HG02588 (cell line): ENCODE data around the gene PLN.

Experiments used
- ATAC-seq: cut with Tn5 transposase; IDR thresholded peaks from one replicate; pipeline ENCODE4 v1.9.1; 2021; ENCODE audit warnings: mild to moderate bottlenecking, moderate library complexity; ENCODE audit not compliant: unreplicated experiment

Gene PLN

DNA sequence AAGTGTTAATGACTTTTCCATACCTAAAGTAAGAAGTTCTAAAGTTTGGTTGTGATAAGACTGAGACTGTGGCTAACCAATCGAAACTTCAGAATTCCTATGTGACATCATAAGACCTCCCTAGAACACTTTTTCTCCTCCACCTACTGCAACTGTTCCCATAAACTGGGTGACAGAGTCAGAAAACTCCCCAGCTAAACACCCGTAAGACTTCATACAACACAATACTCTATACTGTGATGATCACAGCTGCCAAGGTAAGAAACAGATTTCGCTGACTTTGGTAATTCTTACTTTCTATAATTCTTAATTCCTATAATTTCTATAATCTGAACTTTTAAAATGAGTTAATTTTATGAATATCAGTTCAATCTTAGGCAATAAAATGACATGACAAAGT, at the start of gene PLN:
PLN (plus strand) TSS at position 161 of the 400 bp plus-strand sequence. CDS start 10,626 bp downstream, outside the sequence.
- ATAC-seq: no peak

DNA sequence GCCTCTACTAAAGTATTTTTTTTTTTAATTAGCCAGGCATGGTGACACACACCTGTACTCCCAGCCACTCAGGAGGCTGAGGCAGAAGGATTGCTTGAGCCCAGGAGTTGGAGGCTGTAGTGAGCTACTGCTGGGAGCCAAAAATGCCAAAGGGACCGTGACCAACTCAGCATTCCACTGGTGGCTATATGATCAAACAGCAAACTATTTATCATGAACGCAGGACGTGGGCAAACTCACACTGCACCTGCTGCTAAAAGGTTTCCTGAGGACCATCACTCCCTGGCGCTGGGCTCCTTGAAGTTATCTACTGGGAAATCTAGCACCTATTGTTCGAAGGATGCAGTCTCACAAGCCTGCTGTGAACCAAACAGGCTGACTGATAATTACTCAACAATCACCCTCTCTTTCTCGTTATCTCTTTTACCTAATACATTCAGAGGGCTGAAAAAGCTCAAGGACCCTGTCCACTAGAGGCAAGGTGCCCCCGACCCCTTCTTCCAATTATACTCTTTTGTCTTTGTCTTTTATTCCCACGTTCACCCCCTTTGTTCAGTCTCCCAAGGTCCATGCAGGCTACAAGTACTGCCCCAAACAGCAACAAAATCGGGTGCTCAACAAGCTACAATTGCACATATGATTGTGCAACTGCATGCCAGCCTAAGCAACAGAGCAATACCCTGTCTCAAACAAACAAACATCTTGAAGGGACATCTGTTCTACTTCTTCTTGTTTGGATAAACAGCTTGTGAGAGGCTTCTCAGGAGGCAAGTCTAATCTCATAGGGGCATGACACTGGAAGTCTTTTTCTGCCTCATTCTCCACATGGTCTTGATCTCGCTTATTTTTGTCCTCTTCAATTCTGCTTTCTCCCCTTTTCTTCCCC, 47.7 kb upstream of the PLN start:
- ATAC-seq: no peak

DNA sequence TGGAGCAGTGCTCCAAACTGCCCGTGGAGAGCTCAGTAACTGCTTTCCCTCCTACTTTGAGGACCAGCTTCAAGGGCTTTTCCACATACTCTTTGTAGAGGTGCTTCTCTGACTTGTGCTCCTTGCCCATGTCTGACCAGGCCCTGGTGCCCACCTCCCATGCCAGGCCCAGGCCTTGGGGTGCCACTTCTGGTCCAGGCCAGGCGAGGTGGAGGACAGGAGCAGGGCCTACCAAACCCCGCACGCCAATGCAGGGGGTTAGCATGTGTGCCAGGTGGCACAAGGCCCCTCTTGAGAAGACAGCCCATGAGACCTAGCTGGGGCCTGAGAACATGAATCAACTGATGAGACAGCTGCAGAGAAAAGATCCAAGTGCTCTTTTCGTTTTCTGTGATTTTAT, 47.0 kb upstream of the PLN start:
- ATAC-seq: no peak

DNA sequence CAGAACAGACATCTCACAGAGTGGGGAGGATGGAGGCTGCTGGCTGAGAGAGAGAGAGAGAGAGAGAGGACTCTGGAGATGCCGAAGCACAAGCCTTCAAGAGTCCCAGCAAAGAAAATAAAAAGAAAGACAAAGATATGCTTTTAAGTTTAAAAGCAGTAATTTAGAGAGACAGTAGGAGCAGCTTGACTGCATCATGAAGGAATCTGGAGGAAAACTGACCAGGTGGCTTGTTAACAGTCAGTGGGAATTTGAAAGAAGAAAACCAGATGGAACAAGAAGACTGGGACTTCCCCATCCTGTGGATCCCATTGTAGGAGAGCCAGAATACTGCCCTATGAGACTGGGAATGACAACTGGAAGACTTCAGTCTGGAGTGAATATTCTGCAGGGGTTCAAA, 46.3 kb upstream of the PLN start:
- ATAC-seq: no peak

DNA sequence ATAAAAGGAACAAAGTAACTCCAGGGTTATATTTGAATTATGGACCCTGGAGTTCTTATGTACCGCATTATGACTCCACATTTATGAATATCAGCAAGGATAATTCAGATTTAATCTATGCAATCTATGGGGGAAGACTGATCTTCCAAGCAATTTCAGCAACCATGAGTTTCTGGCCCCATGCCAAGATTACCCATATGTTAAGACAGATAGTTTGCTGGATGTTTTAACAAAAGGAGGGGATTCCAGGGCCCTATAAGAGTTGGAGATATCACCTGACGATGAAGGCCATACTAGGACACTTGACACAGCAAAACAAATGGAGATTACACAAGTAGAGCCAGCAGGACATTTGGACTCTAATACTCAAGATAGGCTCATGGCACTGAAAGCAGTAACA, 45.9 kb upstream of the PLN start:
- ATAC-seq: no peak

DNA sequence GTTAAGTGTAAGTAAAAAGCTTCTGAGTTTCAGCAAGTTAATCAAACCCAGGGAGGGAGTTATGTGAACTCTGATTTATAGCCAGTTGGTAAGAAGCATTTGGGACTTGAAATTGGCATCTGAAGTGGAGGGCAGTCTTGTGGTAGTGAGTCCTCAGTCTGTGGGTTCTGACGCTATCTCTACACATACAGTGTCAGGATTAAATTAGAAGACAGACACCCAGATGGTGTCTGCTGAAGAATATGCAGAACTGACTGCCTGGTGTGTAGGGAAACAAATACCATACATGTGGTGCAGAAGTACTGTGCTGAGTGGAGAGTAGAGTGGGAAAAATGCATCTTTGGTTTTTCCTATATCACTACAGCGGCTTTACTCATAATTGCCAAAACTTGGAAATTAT, 43.5 kb upstream of the PLN start:
- ATAC-seq: no peak

DNA sequence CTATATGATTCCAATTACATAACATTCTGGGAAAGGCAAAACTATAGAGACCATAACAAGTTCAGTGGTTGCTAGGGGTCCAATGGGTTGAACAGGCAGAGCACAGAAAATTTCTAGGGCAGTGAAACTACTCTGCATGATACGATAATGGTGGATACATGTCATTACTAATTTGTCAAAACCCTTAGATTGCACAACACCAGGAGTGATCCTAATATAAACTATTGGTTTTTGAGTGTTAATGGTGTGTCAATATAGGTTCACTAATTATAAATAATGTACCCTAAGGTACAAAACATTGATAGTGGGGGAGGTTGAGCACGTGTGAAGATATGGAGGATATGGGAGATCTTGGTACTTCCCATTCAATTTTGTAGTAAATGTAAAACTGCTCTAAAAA, 42.4 kb upstream of the PLN start:
- ATAC-seq: no peak

DNA sequence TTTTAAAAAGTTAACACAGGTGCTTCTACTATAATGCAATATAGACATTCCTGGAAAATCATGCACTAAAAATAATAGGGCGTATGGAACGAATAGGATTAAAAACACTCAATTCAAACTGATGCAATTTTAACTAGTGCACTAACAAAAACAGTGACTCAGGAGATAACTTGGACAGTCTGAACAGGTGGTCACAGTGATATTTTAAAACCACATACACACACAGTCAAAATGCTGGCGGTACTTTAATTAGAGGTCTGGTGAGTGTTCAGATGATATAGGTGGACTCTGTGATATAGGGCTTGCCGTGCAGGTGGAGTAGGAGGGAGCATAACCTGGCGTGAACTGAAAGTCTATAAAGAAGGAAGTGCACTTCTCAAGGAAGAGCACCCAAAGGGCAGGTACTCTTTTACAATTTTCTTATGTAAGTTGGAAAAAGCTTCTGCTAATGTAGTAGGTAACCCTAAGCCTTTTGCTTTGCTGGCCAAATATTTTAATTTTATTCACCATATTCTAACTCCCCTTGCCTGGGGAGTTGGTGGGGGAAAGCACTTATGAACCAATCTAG, 41.9 kb upstream of the PLN start:
- ATAC-seq: no peak

DNA sequence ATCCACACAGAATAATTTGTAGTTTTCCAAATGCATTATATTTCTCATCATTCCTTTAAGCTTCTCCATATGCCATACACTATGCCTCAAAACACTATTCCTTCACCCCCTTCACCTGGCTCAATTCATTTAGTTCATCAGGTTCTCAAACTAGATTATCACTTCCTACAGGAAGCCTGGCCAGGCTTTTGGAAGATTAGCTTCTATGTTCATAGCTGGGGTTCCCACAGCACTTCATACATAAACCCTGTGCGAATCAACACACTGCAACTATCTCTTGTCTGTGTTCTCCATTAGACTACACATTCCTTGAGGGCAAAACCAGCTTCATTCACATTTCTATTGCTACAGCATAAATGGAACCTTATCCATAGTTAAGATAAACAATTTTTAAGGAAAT, 40.5 kb upstream of the PLN start:
- ATAC-seq: no peak

DNA sequence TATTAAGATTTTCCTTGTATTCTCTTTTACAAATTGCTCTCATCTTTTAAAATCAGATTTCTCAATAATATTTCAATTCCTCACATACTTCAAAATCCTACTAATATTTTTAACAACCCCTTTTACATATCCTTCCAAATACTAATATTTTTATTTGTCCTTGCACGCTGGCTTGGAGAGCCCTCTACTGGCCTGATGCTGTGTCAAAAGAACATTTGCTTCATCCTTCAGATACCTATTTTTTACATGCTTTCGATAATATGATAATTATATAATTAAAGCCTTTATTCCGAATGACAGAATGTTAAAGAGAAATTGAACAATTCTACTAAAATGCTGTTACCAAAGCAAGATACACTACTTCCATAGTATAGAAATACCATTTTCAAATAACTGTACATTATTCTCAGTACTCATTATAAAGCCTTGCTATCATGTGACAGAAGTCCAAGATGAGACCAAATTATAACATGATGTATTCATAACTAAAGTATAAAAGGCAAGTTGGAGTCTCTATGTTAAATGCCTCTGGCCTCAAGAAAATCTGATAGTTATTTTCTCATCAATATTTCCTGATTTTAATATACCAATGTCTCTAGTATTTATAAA, 39.0 kb upstream of the PLN start:
- no peak for ATAC-seq

DNA sequence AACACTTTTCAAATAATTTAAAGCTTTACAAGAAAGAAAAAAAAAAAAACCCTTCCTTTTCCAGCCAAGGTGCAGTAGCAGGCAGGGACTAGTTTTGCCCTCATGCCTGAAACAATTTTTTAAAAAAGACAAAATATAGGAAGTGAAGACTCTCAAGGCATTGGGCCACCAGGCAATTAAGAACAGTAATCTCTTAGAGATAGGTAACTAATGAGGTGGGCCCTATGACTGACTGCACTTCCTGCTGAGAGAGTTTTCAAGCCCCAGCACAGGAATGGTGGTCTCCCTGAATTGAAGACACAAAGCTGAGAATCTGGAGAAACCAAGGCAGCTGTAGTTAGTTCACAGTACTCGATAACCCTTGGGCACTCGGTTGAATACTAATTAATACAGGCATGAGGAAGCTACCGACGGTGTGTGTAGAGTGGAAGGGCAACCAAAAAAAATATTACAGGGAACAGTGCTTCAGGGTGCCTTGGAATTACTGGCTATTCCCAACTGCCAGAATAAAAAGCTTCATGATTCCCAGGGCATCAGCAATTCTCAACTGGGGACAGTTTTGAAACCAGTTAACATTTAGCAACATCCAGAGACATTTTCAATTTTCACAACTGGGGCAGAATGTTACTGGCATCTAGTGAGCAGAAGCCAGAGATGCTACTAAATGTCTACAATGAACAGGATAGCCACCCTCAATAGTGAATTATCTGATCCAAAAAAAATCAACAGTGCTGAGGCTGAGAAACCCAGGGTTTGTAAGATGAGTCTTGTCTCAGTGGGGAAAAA, 36.0 kb upstream of the PLN start:
- ATAC-seq: no peak

DNA sequence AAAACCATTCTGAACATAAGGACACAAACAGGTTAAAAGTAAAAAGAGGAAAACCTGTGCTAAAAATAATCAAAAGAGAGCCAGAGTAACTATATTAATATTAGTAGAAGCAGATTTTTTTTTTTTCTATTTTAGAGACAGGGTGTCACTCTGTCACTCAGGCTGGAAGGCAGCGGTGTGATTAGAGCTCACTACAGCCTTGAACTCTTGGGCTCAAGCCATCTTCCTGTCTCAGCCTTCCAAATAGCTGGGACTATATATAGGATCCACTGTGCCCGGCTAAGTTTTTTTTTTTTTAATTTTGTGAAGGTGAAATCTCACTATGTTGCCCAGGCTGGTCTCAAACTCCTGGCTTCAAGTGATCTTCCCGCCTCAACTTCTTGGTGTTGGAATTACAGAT, 33.4 kb upstream of the PLN start:
- ATAC-seq: no peak

DNA sequence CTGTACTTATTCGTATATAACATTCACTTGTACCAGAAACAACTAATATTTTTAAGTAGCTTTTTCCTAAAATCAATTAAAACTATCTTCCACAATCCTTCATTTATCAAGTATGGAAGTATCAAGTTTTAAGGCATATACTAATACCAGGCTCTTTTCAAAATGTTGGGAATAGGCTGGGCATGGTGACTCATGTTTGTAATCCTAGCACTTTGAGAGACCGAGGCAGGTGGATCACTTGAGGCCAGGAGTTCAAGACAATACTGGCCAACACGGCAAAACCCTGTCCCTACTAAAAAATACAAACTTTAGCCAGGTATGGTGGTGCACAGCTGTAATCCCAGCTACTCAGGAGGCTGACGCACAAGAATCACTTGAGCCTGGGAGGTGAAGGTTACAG, 25.7 kb upstream of the PLN start:
- ATAC-seq: no peak

DNA sequence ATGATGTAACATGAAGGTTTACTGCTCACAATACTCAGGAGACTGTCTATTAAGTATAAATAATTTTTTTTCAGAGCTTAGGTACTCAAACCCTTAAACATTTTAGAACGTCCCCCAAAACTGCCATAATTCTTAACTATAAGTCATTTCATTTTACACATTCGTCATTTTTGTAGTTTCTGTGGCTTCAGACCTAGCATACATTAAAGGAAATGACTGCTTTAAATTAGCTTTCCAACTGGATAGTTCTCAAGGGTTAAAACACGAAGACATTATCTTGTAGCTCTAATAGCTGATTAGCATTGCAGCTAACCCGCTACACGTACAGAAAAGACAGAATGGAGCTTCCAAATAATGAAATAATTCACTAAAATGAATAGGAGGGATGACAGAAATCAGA, 24.9 kb upstream of the PLN start:
- ATAC-seq: no peak

DNA sequence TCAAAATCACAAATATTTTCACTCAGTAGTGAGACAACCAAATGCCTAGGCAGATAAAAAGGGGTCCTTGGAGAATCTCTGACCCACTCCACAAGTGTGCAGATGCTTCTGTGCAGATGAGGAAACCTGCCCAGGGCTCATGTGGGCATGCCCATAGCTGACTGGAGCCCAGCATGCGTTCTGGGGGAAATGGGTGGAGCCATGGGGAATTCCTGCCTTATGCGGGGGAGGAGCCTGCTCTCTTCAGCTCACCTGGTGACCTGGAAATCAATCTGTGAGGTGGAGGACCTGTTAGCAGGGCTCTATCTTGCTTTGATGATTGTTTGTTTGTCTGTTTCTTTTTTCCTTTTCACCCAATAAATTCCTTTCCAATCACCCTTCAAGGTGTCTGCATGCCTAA, 23.4 kb upstream of the PLN start:
- ATAC-seq: no peak

DNA sequence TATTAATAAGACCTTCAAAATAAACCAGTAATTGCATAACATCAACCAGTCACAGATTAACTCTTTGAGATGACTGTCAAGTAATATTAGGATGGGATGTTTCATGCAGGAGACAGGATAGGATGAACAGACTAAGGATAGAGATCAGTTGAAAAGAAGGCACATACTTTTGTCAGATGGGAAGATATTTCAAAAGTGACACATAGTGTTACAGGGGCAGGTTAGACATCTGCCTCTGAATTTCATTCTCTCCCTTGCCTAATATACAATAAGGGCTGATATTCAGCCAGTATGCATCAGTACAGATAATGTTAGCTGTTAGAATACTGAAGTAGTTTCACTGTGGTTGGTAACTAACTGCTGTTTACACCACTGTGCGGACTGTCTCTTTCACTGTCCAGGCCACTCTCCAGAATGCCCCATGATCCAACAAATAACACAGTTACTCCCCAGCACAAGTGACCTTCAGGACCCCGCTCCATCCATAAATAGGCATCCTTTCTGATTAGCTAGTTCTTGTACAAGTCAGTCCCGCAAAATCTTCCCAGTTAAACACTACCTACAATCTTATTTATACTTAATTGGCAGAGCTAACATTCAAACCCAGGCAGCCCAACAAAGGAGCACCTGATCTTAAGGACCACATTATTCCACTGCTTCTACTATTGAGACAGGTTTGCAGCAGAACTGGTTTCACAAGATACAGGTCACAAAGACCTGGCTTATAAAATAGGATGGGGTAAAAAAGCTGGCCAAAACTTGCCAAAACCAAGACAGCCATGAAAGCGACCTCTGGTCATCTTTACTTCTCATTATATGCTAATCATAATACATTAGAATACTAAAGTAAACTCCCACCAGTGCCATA, 21.9 kb upstream of the PLN start:
- ATAC-seq: no peak

DNA sequence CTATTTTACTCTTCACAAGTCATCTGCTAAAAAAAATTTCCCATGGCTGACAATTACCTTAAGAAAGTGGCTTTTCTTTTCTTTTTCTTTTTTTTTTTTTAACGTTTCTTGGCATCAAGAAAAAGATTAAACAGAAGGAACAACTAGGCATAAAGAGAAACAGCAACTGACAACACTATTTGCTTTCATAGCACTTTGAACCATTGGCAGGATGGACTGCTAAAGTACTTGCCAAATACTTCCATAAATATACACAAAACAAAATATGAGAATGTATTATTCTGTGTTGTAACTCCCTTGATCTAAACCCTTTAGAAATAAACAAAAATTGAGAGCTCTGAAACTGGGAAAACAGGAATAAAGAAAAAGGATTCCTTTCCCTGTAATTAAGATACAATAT, 20.0 kb upstream of the PLN start:
- ATAC-seq: no peak

DNA sequence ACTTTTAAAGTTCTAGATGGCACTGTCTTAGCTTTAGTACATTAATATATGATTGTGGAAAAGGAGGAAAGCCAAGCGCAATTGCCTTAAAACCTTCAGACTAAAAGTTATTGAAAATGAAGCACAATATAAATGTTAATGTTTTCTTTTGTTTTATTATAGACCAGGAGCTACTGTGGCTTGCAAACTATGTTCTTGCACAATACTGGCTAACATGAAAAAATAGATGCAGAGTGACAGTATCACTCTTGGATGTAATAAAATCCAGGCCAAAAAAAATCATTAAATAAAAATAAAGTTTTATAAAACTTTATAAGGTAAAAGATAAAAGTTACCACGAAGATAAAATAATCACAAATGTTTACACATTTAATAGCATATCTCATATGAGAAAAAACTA, 18.3 kb upstream of the PLN start:
- no peak for ATAC-seq

DNA sequence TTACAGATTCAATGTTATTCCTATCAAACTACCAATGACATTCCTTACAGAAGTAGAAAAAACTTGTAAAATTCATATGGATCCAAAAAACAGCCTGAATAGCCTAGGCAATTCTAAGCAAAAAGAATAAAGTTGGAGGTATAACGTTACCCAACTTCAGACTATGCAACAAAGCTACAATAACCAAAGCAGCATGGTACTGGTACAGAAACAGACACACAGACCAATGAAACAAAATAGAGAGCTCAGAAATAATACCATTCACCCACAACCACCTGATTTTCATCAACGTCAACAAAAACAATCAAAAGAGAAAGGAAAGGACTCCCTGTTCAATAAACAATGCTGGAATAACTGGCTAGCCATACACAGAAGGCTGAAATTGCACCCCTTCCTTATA, 17.2 kb upstream of the PLN start:
- no peak for ATAC-seq

DNA sequence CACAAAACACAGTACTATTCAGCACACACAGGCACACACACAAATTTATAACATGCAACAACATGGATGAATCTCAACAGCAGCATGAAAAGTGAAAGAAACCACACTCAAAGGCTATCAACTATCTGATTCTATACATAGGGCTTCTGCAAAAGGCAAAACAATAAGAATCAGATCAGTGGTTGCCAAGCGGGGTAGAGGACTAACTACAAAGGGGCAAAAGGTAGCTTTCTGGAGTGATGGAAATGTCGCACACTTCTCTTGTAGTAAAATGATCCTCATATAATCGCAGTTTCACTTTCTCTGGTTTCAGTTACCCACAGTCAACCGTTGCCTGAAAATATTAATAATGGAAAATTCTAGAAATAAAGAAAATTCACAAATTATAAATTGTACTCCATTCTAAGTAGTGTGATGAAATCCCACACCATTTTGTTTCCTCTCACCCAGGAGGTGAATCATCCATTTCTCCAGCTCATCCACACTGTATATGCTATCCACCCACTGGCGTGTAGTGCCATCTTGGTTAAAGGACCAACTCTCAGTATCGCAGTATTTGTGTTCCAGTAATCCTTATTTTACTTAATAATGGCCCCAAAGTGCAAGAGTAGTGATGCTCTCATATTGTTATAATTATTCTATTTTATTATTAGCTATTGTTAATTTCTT, 12.8 kb upstream of the PLN start:
- no peak for ATAC-seq
